Tibial nerve (tissue), 3 donors: ENCODE measurements around the gene KIF6.

Experiments used
- CTCF ChIP-seq, 5 experiments: fragments of 200-600 bp in 3 of 5; fragments of 450-650 bp in 2 of 5; sonication (generic) in 3 of 5; IDR thresholded peaks; one replicate each; pipeline ENCODE4 v1.5.1; 2016 to 2019; ENCODE audit warnings: antibody characterized with exemption in 5 of 5, mild to moderate bottlenecking in 3 of 5, moderate library complexity in 2 of 5
- POLR2A ChIP-seq, 2 donors: fragments of 450-650 bp; IDR thresholded peaks; one replicate each; pipeline ENCODE4 v1.6.1; 2017; ENCODE audit warnings: antibody characterized with exemption in 2 of 2, mild to moderate bottlenecking in 2 of 2, moderate library complexity in 2 of 2

GRCh38 chr6:39546731-39547130 lies 178.5 kb downstream of the KIF6 start:
- TF ChIP-seq CTCF (IDR thresholded peaks at IDR 0.05) (no peak), POLR2A (IDR thresholded peaks at IDR 0.05) (no peak)
